GOT3 (cell line): ENCODE data around the gene PKIG.
"Not testable (repeated sequence)": the region's sequence is repeated elsewhere in the genome, so short reads cannot be mapped to it uniquely, and the experiment has no call there.

ENCODE experiments used
- DNase-seq: peaks from one replicate; lab custom pipeline; 2025; ENCODE audit warnings: mixed read lengths; lab: John Stamatoyannopoulos, UW

PKIG gene

GRCh38 chr20:44582311-44583025 is at the start of gene PKIG:
Gene PKIG, plus strand, starts transcription at chr20:44582579. Its CDS starts 31,978 bp downstream, at chr20:44614557.
- no peak for DNase-seq

GRCh38 chr20:44532981-44533331 is 49.4 kb upstream of the PKIG start:
- DNase-seq, result no peak

DNA sequence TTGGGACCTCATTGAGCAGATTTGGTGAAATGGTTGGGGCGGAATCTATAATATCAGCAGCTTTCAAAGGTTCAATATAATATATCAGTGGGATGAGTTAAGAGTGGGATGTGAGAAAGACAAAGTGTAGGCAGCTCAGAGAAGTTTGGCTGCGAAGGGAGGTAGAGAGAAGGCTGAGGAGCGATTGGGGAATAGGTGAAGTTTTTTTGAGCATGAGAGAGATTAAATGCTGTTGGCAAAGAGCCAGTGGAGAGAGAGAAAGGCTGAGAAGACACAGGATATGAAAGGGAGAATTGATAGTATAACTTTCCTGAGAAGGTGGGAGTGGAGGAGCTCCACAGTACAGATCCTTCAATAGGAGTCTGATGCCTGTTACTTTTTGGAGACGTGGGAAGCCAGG is 48.5 kb upstream of the PKIG start:
- DNase-seq, result no peak

DNA sequence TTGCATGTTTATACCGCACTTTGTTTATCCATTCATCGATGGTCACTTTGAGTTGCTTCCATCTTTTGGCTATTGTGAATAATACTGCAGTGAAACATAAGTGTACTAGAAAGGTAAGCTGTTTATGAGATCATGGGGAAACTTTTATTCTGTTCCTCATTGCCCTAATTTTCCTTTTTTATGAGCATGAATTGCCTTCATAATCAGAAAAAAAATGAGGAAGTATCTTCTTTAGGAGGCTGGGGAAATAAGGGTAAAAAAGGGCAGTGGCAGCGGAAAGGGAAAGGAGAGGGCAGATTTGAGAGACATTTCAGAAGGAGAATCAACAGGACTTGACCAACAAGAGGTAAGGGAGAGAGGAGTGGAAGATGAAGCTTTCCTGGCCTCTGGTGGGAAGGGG is 46.2 kb upstream of the PKIG start:
- DNase-seq, result no peak

GRCh38 chr20:44537993-44538392 is 44.4 kb upstream of the PKIG start:
- DNase-seq, result no peak

DNA sequence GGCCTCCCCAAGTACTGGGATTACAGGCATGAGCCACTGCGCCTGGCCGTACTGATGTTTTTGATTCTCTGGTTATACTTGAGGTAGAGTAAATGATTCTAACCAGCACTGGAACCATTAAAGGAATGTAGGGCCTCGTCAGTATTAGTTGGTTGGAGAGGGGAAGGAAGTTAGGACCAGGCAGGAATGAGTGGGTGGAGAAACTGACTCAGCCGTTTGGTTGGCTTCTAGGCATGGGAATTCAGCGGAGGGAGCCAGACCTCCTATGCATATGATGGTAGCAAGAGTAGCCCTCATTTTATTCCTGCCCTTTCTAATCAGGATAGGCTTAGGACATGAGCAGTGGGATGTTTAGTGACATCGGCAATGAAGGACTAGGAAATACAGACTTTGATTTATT is 41.5 kb upstream of the PKIG start:
- DNase-seq, result no peak

DNA sequence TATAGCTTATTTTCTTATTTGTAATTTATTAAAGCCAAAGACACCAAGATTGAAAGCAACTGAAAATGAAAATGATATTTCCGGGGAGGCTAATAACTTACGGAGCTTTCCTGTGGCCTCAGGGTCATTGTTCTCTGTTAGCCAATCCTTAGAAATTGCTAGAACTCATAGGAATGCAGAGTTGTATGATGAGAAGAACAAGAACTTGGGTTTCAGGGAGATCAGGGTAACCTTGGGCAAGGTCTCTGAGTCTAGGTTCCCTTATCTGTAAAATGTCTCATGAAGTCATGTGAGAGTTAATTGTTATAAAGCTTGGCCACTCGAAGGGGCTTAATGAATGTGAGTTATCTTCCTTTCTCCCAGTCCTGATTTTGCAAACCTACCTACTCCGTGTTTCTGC is 40.4 kb upstream of the PKIG start:
- no peak for DNase-seq

DNA sequence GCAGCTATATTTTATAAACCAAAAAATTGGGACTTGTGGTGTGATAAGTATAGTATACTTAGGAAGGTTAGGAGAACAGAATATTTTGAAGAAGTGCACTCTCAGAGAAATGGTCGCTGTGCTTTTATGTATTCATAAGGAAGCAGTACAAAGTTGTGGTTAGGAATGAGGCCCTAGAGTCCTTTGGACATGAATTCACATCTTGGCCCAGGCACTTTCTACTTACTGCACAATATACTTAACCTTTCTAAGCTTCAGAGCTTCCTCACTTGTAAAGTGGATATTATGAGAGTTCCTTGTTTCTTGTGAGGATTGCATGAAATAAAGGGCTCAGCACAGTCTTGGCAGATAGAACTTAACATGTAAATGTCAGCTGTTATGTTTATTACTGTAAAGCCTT is 39.5 kb upstream of the PKIG start:
- DNase-seq, result no peak

- DNase-seq, result no peak
Measured at GRCh38 chr20:44543358-44543757, 39.0 kb upstream of the PKIG start.

DNA sequence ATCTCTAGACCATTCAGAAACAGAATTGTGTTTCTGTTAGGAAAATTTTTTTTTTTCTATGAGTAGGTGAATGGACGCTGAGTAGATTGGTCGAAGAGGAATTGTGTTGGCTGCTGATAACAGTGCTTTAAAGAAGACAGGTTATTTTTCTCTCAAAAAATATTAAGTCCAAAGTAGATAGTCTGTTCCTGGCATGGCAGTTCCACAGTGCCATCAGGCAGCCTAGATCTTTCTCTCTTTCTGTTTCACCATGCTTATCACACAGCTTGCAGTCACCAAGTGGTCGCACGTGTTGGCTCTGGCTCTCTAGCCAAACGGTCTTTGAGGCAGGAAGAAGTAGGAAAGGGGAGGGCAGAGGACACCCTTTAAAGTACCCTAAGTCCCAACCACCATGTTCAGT is 38.1 kb upstream of the PKIG start:
- DNase-seq, result no peak

- no peak for DNase-seq
Measured at GRCh38 chr20:44547419-44547818, 35.0 kb upstream of the PKIG start.

GRCh38 chr20:44549123-44549522 is 33.3 kb upstream of the PKIG start:
- no peak for DNase-seq

DNA sequence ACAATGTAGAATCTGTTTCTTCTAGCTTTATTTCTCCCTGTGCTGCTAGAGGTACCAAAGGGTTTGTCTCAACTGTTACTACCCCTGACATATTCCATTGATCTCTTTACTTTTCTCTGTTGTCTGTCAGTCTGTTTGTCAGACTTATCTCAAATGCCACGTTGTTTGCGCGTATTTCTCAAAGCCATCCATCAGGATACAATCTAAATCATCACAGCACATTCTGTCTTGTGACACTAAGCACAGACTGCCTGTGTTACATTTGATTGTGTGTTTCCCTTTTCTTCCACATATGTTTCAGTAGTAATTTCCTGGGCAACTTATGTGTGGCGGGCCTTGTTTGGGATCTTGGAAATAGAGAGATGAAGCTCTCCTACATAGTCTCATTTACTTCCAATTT is 30.3 kb upstream of the PKIG start:
- DNase-seq, result no peak

DNA sequence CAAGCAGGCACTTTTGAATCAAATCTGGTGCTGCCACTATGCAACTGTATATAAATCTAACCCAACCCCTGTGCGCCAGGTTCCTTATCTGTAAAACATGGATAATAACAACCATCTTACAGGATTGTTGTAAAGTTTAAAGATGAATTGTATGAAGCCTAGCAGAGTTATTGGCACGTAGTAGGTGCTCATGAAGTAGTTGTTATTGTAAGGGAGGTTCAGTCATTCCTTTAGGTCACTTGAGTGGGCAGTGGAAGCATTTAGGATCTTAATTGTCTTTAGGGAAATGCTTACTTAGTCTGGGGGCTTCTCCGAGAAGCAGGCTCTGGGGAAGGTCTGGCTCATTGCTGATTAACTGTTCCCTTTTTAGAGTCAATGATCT is 29.8 kb upstream of the PKIG start:
- DNase-seq, result no peak

DNA sequence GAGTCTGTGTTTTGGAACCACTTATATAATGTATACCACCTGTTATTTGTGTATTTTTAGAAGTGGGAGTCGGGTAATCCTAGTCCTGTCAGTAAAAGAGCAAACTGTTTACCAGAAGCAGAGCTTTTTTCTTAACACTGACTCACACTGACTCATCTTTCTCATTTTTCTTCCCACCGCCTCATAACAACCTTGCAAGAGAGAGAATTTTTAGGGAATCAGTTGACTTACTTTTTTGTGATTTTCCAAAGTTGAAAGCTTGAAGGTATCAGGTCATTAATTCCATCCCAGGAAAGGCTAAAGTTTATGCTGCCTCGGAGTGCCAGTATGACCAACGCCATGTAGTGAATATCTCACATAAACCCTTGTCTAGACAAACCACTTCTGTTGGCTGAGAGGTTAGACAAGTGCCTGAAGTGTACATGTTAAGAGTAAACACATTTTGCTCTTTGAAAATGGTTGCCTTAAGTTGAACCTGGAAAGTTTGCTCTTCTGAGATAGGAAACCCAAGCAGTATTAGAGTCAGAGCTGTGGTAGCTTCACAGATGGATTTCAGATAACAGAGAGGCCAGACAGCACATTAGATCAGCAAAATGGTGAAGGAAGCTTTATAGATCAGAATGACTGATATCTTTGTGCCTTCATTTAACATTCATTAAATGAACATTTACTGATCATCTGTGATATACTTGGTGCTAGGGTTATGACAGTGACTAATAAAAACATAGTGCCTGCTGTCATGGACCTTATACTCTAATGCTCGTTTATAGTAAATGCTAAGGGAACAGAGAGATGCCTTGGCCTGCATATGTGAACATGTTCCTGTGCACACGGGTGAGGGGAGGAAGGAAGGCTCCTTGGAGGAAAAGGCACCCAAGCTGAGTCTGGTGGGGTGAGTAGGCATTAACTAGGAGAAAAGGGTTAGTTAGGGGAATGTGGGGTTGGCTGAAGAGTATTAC is 29.1 kb upstream of the PKIG start:
- no peak for DNase-seq

- DNase-seq, result no peak
Measured at GRCh38 chr20:44559302-44559701, 23.1 kb upstream of the PKIG start.

- DNase-seq, result no peak
Measured at GRCh38 chr20:44560229-44560628, 22.1 kb upstream of the PKIG start.

GRCh38 chr20:44560818-44561217 is 21.6 kb upstream of the PKIG start:
- DNase-seq, result not testable (repeated sequence)

DNA sequence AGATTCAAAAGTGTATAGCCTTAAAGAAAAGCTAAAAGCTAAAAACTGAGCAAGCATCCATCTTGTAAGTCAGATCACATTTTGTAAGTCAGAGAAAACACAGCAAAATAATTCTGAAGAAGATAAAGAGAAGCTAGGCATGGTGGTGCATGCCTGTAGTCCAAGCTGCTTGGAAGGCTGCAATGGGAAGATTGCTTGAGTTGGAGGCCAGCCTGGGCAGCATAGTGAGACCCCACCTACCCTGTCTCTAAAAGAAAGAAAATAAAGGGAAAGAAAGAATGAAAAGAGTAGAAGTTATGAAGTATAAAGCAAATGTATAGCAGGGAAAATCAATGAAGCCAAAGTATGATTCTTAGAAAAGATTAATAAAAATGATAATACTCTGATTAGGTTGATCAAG is 20.5 kb upstream of the PKIG start:
- no peak for DNase-seq

GRCh38 chr20:44566018-44566417 is 16.4 kb upstream of the PKIG start:
- DNase-seq, result no peak

DNA sequence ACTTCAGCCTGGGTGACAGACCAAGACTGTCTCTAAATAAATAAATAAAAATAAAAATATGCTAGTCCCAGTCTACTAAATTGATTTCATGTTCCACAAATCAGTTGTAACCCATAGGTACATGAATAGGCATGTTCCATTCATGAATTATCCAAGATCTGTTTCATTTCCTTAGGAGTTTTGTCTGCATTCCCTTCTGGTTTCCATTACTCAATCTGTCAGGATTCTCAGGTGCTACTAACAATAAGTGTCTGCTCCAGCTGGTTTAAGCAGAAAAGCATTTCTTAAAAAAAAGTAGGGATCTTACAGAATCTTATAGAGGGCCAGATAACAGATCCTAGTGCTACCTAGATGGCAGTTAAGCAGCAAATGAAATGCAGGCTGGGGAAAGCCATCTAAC is 15.6 kb upstream of the PKIG start:
- no peak for DNase-seq

- no peak for DNase-seq
Measured at GRCh38 chr20:44570367-44570766, 12.0 kb upstream of the PKIG start.

DNA sequence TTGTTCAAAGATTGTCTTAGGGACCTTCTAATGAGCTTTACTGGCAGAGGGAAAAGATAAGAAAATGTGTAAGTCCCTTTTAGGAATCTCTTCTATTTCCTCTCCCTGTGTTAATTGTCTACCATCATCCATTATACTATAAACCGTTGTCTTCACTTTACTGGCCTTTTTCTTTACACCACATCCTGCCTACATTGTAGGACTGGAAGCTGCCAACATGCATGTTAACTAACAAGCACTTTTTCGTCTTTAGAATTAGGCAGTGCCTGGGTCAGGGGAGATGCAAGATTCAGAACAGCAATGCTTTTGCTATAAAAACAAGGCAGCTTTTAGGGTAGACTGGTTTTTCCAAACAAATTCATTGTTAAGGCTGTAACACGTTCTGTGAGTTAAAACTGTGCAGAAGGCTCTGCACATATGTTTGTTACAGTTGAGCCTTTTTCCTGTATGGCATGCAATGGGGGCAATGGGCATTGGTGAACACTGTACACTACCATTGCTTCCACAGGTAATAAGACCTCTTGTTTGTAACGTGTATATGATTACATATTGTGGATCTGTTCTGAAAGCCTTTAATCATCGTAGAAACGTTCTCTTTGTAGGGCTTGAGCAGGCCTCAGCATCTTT is 10.9 kb upstream of the PKIG start:
- no peak for DNase-seq
